Renal pelvis (tissue), 12 donors: Measurements from ENCODE around the gene CATSPER3. TPM values are rescaled to one million over a fixed set of nuclear protein-coding genes. Genes with fewer than 3 reads are reported as not detected.

ENCODE experiments used
- DNase-seq: peaks from one replicate; pipeline ENCODE4 v3.0.0-alpha.2; 2013
- long read RNA-seq, 16 experiments: transcript quantifications; one replicate each; lab custom pipeline, GENCODE V29; 2026
- polyA plus RNA-seq, 3 donors: library from polyadenylated mRNA; unstranded; fragments of 120-200 nt; gene quantifications; one replicate each; pipeline ENCODE4 v1.2.1, GENCODE V29; 2013; ENCODE audit not compliant: insufficient read length in 3 of 3

CATSPER3 gene
- polyA plus RNA-seq: 1 to 10 TPM; 1.0 to 1.8 (median 1.5) TPM
- long read RNA-seq, donor 1: 0 reads
- long read RNA-seq, donor 2: 0 reads
- long read RNA-seq, donor 3: 0 reads
- long read RNA-seq, donor 4: 0 reads
- long read RNA-seq, donor 5: 0 reads
- long read RNA-seq, donor 6: 0 reads
- long read RNA-seq, donor 7: 0 reads
- long read RNA-seq, donor 8: 0 reads
- long read RNA-seq, donor 9: 0 reads
- long read RNA-seq, donor 10: 0 reads
- long read RNA-seq, donor 11: 0 reads
- long read RNA-seq, donor 12: 0 reads
- long read RNA-seq, donor 13: 0 reads
- long read RNA-seq, donor 14: 0 reads
- long read RNA-seq, donor 15: 0 reads
- long read RNA-seq, donor 16: 0 reads

- no peak for DNase-seq
Observed at GRCh38 chr5:134967607-134968006, at the start of gene CATSPER3. TSS of gene CATSPER3 (plus strand) at chr5:134967907. CDS start at chr5:134967992, 85 bp downstream.

GRCh38 chr5:134918861-134919260 is 48.8 kb upstream of the CATSPER3 start:
- no peak for DNase-seq

- no peak for DNase-seq
Observed at GRCh38 chr5:134920848-134921575, 46.7 kb upstream of the CATSPER3 start.

GRCh38 chr5:134932508-134932907 is 35.2 kb upstream of the CATSPER3 start:
- DNase-seq: no peak

GRCh38 chr5:134934202-134934601 is 33.5 kb upstream of the CATSPER3 start:
- DNase-seq: no peak

- DNase-seq: no peak
Observed at GRCh38 chr5:134935711-134936602, 31.8 kb upstream of the CATSPER3 start.

GRCh38 chr5:134937526-134937925 is 30.2 kb upstream of the CATSPER3 start:
- DNase-seq: no peak

- no peak for DNase-seq
Observed at GRCh38 chr5:134938030-134938429, 29.7 kb upstream of the CATSPER3 start.

GRCh38 chr5:134939500-134939899 is 28.2 kb upstream of the CATSPER3 start:
- no peak for DNase-seq

- no peak for DNase-seq
Observed at GRCh38 chr5:134943547-134943946, 24.2 kb upstream of the CATSPER3 start.

GRCh38 chr5:134944630-134945029 is 23.1 kb upstream of the CATSPER3 start:
- DNase-seq: no peak

- DNase-seq: no peak
Observed at GRCh38 chr5:134945041-134945440, 22.7 kb upstream of the CATSPER3 start.

GRCh38 chr5:134948911-134949310 is 18.8 kb upstream of the CATSPER3 start:
- no peak for DNase-seq

- DNase-seq: no peak
Observed at GRCh38 chr5:134949316-134949715, 18.4 kb upstream of the CATSPER3 start.

GRCh38 chr5:134957920-134958608 is 9.6 kb upstream of the CATSPER3 start:
- no peak for DNase-seq

GRCh38 chr5:134958755-134959154 is 9.0 kb upstream of the CATSPER3 start:
- no peak for DNase-seq

- no peak for DNase-seq
Observed at GRCh38 chr5:134963098-134963497, 4.6 kb upstream of the CATSPER3 start.

- DNase-seq: no peak
Observed at GRCh38 chr5:134964359-134965270, 3.1 kb upstream of the CATSPER3 start.

- no peak for DNase-seq
Observed at GRCh38 chr5:134965271-134965825, 2.4 kb upstream of the CATSPER3 start.

- no peak for DNase-seq
Observed at GRCh38 chr5:134968055-134968454, 348 bp downstream of the CATSPER3 start.
